Fibroblast of lung (primary cell): ENCODE measurements around the gene INS. TPM values are rescaled to one million over a fixed set of nuclear protein-coding genes. Genes with fewer than 3 reads are reported as not detected.

Experiments used
- DNase-seq, 2 donors: peaks; one replicate each; pipeline versions ENCODE4 v3.0.0 to v3.0.0-alpha.2; 2010; ENCODE audit warnings: low read depth in 2 of 2
- H2AFZ ChIP-seq: 2 replicates; pipeline ENCODE4 v1.5.1; 2012; ENCODE audit warnings: low read length, control low read depth, inconsistent platforms
- H3K27ac ChIP-seq: 2 replicates; pipeline ENCODE4 v1.5.1; 2011; ENCODE audit warnings: low read length, control low read depth; ENCODE audit not compliant: insufficient read depth
- H3K27me3 ChIP-seq: 2 replicates; pipeline ENCODE4 v1.5.1; 2011; ENCODE audit warnings: mild to moderate bottlenecking, low read length; ENCODE audit not compliant: control insufficient read depth, insufficient read depth
- H3K36me3 ChIP-seq: 2 replicates; pipeline ENCODE4 v1.5.1; 2011; ENCODE audit warnings: low read length; ENCODE audit not compliant: control insufficient read depth, insufficient read depth
- H3K4me1 ChIP-seq: 2 replicates; pipeline ENCODE4 v1.5.1; 2011; ENCODE audit warnings: low read length; ENCODE audit not compliant: control insufficient read depth, insufficient read depth; ENCODE audit errors: extremely low read depth
- H3K4me2 ChIP-seq: 2 replicates; pipeline ENCODE4 v1.5.1; 2011; ENCODE audit warnings: low read length, control low read depth; ENCODE audit not compliant: insufficient read depth; ENCODE audit errors: extremely low read depth
- H3K4me3 ChIP-seq, 4 experiments: fragments of 200-600 bp in 1 of 4; sonication (generic) in 1 of 4; replicated peaks in 1 of 4; 2 replicates each; pipeline ENCODE4 v1.5.1; 2011 to 2016; ENCODE audit warnings: low read length in 4 of 4, low read depth in 3 of 4, mild to moderate bottlenecking in 3 of 4, control low read depth in 2 of 4, inconsistent platforms in 1 of 4, mixed read lengths in 1 of 4; ENCODE audit not compliant: insufficient read depth in 1 of 4; ENCODE audit errors: control extremely low read depth in 1 of 4
- H3K79me2 ChIP-seq: 2 replicates; pipeline ENCODE4 v1.5.1; 2012; ENCODE audit warnings: mild to moderate bottlenecking, low read length, inconsistent platforms; ENCODE audit not compliant: control insufficient read depth, insufficient read depth
- H3K9ac ChIP-seq: 2 replicates; pipeline ENCODE4 v1.5.1; 2011; ENCODE audit warnings: mild to moderate bottlenecking, low read length, control low read depth; ENCODE audit not compliant: insufficient read depth
- H3K9me3 ChIP-seq: 2 replicates; pipeline ENCODE4 v1.5.1; 2012; ENCODE audit warnings: low read depth, low read length; ENCODE audit not compliant: control insufficient read depth, insufficient read depth
- H4K20me1 ChIP-seq: 2 replicates; pipeline ENCODE4 v1.5.1; 2011; ENCODE audit warnings: low read length; ENCODE audit not compliant: control insufficient read depth, insufficient read depth; ENCODE audit errors: extremely low read depth
- EZH2 ChIP-seq: IDR thresholded peaks from 2 replicates; pipeline ENCODE4 v1.5.1; 2012; ENCODE audit warnings: low read length, control low read depth, mild to moderate bottlenecking; ENCODE audit errors: missing control alignments
- polyA plus RNA-seq, 2 donors: library from polyadenylated mRNA; depleted of rRNA in 1 of 2; stranded (reverse) in 1 of 2; unstranded in 1 of 2; fragments of >200 nt; gene quantifications; 2 replicates each; pipeline ENCODE4 v1.2.1, GENCODE V29; 2011 to 2012; ENCODE audit warnings: missing spikeins in 1 of 2
- total RNA-seq: library from RNA; depleted of rRNA; stranded (reverse); fragments of >200 nt; gene quantifications from 2 replicates; pipeline ENCODE4 v1.2.1, GENCODE V29; 2014
- TF ChIP-seq, protein P1 (sequence below), 2 donors: IDR thresholded peaks in 1 of 2; conservative IDR thresholded peaks in 1 of 2; 1 replicate in 1 of 2; 2 replicates in 1 of 2; pipeline ENCODE4 v1.5.1; 2011 to 2012; ENCODE audit warnings: low read length in 2 of 2, control low read depth in 1 of 2, inconsistent platforms in 1 of 2, low read depth in 1 of 2, mild to moderate bottlenecking in 1 of 2

Gene INS
- total and polyA plus RNA-seq, 2 donors (not counting 1 experiment from before 2014, with no cell fraction given), result not detected

DNA sequence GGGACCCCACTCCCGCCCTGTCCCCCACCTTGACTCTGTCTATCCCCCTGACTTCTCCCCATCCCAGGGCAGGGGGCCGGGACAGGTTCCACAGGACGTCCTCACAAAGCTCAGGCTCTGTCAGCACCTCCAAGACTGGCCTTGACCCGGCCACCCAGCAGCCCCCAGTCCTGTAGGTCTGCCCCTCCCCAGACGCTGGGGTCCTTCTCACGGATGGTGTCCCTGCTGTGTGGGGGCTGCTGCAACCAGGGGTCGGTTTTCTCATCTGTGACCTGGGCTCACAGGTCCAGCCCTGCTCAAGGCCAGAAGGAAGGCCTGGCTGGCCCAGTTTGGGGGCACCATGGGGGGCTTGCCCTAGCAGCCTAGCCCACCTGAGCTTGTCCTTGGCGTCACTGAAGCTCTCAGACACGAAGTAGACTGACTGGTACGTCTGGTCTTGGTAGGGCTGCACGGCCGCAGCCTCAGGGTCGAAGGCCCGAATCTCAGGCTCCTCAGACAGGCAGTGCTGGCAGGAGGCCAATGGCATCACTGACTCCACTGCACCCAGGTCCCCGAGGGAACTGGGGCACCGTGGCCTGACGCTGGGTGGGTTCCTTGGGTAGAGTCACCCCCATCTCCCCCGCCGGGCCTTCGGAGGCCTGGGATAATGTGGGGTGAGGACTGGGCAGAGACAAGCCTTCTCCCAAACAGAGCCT, 4.0 kb upstream of the INS start:
- Histone ChIP-seq H3K27ac (no peak overlapping the region), H3K27me3 (no peaks in the 10 kb centered on the region), H3K4me1 (no peaks in the 10 kb centered on the region), H3K79me2 (no peaks in the 10 kb centered on the region), H3K4me3 (no peak overlapping the region), H3K9me3 (no peaks in the 10 kb centered on the region), H3K9ac (no peak overlapping the region), H2AFZ (no peak overlapping the region), H3K4me2 (no peak overlapping the region), H4K20me1 (no peaks in the 10 kb centered on the region), H3K36me3 (no peaks in the 10 kb centered on the region)
- TF ChIP-seq, protein P1, sequence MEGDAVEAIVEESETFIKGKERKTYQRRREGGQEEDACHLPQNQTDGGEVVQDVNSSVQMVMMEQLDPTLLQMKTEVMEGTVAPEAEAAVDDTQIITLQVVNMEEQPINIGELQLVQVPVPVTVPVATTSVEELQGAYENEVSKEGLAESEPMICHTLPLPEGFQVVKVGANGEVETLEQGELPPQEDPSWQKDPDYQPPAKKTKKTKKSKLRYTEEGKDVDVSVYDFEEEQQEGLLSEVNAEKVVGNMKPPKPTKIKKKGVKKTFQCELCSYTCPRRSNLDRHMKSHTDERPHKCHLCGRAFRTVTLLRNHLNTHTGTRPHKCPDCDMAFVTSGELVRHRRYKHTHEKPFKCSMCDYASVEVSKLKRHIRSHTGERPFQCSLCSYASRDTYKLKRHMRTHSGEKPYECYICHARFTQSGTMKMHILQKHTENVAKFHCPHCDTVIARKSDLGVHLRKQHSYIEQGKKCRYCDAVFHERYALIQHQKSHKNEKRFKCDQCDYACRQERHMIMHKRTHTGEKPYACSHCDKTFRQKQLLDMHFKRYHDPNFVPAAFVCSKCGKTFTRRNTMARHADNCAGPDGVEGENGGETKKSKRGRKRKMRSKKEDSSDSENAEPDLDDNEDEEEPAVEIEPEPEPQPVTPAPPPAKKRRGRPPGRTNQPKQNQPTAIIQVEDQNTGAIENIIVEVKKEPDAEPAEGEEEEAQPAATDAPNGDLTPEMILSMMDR (conservative IDR thresholded peaks at IDR 0.05 in 1 of 2, IDR thresholded peaks at IDR 0.05 in 1 of 2; ENCODE audit: low read depth in 1 of 2, low read length in 2 of 2), result no peak
- no peak for TF ChIP-seq EZH2
- DNase-seq, result no peak

DNA sequence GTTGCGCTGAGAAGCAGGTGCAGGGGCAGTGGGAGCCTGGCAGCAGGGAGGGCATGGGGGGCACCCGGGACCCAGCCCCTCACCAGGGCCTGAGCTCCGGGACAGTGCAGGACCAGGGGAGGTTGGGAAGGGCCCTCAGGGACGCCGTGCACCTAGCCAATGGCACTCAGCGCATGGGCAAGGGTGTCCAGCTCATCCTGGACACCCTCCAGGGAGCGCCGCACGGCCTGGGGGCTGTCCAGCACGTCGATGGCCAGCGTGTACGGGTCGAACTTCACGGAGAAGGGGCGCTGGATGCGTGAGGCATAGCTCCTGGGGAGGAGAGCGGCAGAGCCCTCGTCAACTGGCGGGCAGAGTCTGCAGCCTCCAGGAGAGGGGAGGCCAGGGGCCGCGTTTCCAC, 3.1 kb upstream of the INS start:
- no peak for TF ChIP-seq EZH2
- TF ChIP-seq, protein P1 (conservative IDR thresholded peaks at IDR 0.05 in 1 of 2, IDR thresholded peaks at IDR 0.05 in 1 of 2; ENCODE audit: low read depth in 1 of 2, low read length in 2 of 2), result no peak
- no peaks in the 10 kb centered on the region for H3K36me3 ChIP-seq
- no peaks in the 10 kb centered on the region for H4K20me1 ChIP-seq
- H3K4me1 ChIP-seq, result no peaks in the 10 kb centered on the region
- no peak for DNase-seq
- no peaks in the 10 kb centered on the region for H3K27me3 ChIP-seq
- no peaks in the 10 kb centered on the region for H3K9me3 ChIP-seq
- H3K79me2 ChIP-seq, result no peaks in the 10 kb centered on the region
- H3K4me3 ChIP-seq, result no peak overlapping the region
- H3K9ac ChIP-seq, result no peak overlapping the region
- H3K27ac ChIP-seq, result no peak overlapping the region
- H3K4me2 ChIP-seq, result no peak overlapping the region
- no peak overlapping the region for H2AFZ ChIP-seq

DNA sequence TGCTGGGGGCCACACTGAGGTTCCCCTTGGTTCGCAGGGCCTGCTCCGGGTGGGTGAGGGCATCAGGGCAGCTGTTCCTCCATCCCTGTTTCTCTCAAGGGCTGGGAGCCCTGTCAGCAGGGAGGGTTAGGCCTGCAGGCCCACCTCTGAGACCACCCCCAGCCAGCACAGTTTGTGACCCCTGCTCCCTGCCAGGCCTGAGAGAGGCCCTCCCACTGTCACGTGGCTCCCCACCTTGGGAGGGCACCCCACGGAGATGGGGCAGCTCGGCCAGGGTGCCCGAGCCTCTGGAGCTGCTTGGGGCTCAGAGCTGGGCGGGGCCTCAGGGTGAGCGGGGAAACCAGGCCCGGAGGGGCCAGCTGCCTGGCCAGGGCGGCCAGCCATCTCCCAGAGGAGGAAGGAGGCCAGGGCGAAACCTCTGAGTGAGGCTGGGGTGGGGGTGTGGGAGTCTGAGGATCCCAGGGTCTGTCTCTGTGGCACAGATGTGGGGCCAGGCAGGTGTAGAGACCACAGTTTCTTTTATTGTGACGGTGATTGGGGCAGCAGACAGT, 2.5 kb upstream of the INS start:
- TF ChIP-seq, protein P1 (conservative IDR thresholded peaks at IDR 0.05 in 1 of 2, IDR thresholded peaks at IDR 0.05 in 1 of 2; ENCODE audit: low read depth in 1 of 2, low read length in 2 of 2), result no peak
- TF ChIP-seq EZH2, result no peak
- H3K4me1 ChIP-seq, result no peaks in the 10 kb centered on the region
- no peaks in the 10 kb centered on the region for H4K20me1 ChIP-seq
- H3K36me3 ChIP-seq, result no peaks in the 10 kb centered on the region
- H3K27ac ChIP-seq, result no peak overlapping the region
- H3K4me2 ChIP-seq, result no peak overlapping the region
- H3K79me2 ChIP-seq, result no peaks in the 10 kb centered on the region
- no peak for DNase-seq
- H2AFZ ChIP-seq, result no peak overlapping the region
- no peak overlapping the region for H3K9ac ChIP-seq
- H3K27me3 ChIP-seq, result no peaks in the 10 kb centered on the region
- no peak overlapping the region for H3K4me3 ChIP-seq
- H3K9me3 ChIP-seq, result no peaks in the 10 kb centered on the region
